CD14-positive monocyte (primary cell): ENCODE results near the gene ABCC3. TPM values are rescaled to one million over a fixed set of nuclear protein-coding genes. Genes with fewer than 3 reads are reported as not detected.
A peak's percentile ranks its signal among the peaks of the same experiment; 100 is the strongest.

ENCODE experiments used
- DNase-seq, 3 donors: peaks; one replicate each; pipeline ENCODE4 v3.0.0-alpha.2; 2011 to 2022
- H2AFZ ChIP-seq: 2 replicates; pipeline ENCODE4 v1.6.0; 2012; ENCODE audit warnings: mild to moderate bottlenecking, low read depth, low read length, inconsistent platforms; ENCODE audit not compliant: insufficient read depth, poor library complexity, severe bottlenecking
- H3K27ac ChIP-seq, 2 donors: 1 replicate in 1 of 2; 2 replicates in 1 of 2; pipeline ENCODE4 v1.5.1; 2012 to 2013; ENCODE audit warnings: low read length in 2 of 2, control low read depth in 1 of 2, inconsistent platforms in 1 of 2, low read depth in 1 of 2, mild to moderate bottlenecking in 1 of 2
- H3K27me3 ChIP-seq, 2 donors: one replicate each; pipeline versions ENCODE4 v1.6.0 to v1.6.1; 2011 to 2013; ENCODE audit warnings: low read length in 2 of 2; ENCODE audit not compliant: control insufficient read depth in 2 of 2, insufficient read depth in 2 of 2
- H3K36me3 ChIP-seq, 2 donors: replicated peaks in 1 of 2; 1 replicate in 1 of 2; 2 replicates in 1 of 2; pipeline versions ENCODE4 v1.5.1 to v1.6.1; 2012 to 2013; ENCODE audit warnings: low read length in 2 of 2, control low read depth in 1 of 2, inconsistent platforms in 1 of 2, mild to moderate bottlenecking in 1 of 2; ENCODE audit not compliant: insufficient read depth in 2 of 2, control insufficient read depth in 1 of 2
- H3K4me1 ChIP-seq, 2 donors: 1 replicate in 1 of 2; 2 replicates in 1 of 2; pipeline versions ENCODE4 v1.5.1 to v1.6.1; 2012 to 2013; ENCODE audit warnings: low read length in 2 of 2, control low read depth in 1 of 2, inconsistent platforms in 1 of 2, mild to moderate bottlenecking in 1 of 2, moderate library complexity in 1 of 2; ENCODE audit not compliant: insufficient read depth in 2 of 2, control insufficient read depth in 1 of 2
- H3K4me2 ChIP-seq: replicated peaks from 2 replicates; pipeline ENCODE3; 2012; ENCODE audit warnings: low read length, moderate library complexity, mild to moderate bottlenecking; ENCODE audit not compliant: poor library complexity, severe bottlenecking; ENCODE audit errors: extremely low read depth
- H3K4me3 ChIP-seq, 3 experiments: fragments of 200-600 bp in 1 of 3; sonication (generic) in 1 of 3; replicated peaks in 1 of 3; 1 replicate in 2 of 3; 2 replicates in 1 of 3; pipeline ENCODE4 v1.5.1; 2011 to 2013; ENCODE audit warnings: low read length in 3 of 3, mild to moderate bottlenecking in 3 of 3, control low read depth in 2 of 3, low read depth in 2 of 3, inconsistent platforms in 1 of 3, moderate library complexity in 1 of 3
- H3K79me2 ChIP-seq: 2 replicates; pipeline ENCODE4 v1.6.0; 2012; ENCODE audit warnings: mild to moderate bottlenecking, control low read depth, inconsistent platforms, low read length, moderate library complexity; ENCODE audit not compliant: insufficient read depth
- H3K9ac ChIP-seq: 2 replicates; pipeline ENCODE4 v1.6.0; 2017; ENCODE audit warnings: low read length, mild to moderate bottlenecking; ENCODE audit not compliant: insufficient read depth, poor library complexity, severe bottlenecking
- H3K9me3 ChIP-seq, 2 donors: replicated peaks in 1 of 2; 1 replicate in 1 of 2; 2 replicates in 1 of 2; pipeline versions ENCODE4 v1.5.1 to v1.6.1; 2012 to 2013; ENCODE audit warnings: low read length in 2 of 2, control low read depth in 1 of 2; ENCODE audit not compliant: control insufficient read depth in 1 of 2, insufficient read depth in 1 of 2
- H4K20me1 ChIP-seq: 2 replicates; pipeline ENCODE4 v1.6.0; 2012; ENCODE audit warnings: mild to moderate bottlenecking, low read length, control low read depth, moderate library complexity; ENCODE audit not compliant: insufficient read depth
- H3K27ac Mint-ChIP-seq, 7 donors: one replicate each; pipeline ENCODE4 v1.8.0; 2020; ENCODE audit warnings: mild to moderate bottlenecking in 7 of 7, mixed read lengths in 7 of 7, moderate library complexity in 6 of 7, inconsistent platforms in 2 of 7
- H3K27me3 Mint-ChIP-seq, 3 donors: one replicate each; pipeline ENCODE4 v1.8.0; 2021 to 2022; ENCODE audit warnings: low read depth in 3 of 3, mild to moderate bottlenecking in 3 of 3, mixed read lengths in 3 of 3, moderate library complexity in 3 of 3, inconsistent platforms in 1 of 3
- H3K36me3 Mint-ChIP-seq, 2 donors: one replicate each; pipeline ENCODE4 v1.8.0; 2020; ENCODE audit warnings: mixed read lengths in 2 of 2, inconsistent platforms in 1 of 2, mild to moderate bottlenecking in 1 of 2
- H3K4me1 Mint-ChIP-seq: one replicate; pipeline ENCODE4 v1.8.0; 2020; ENCODE audit warnings: mild to moderate bottlenecking, mixed read lengths
- H3K4me3 Mint-ChIP-seq, 2 donors: one replicate each; pipeline ENCODE4 v1.8.0; 2020; ENCODE audit warnings: mild to moderate bottlenecking in 2 of 2, mixed read lengths in 2 of 2, moderate library complexity in 1 of 2
- H3K9me3 Mint-ChIP-seq, 7 donors: one replicate each; pipeline ENCODE4 v1.8.0; 2020 to 2022; ENCODE audit warnings: mixed read lengths in 7 of 7, mild to moderate bottlenecking in 6 of 7, moderate library complexity in 6 of 7, inconsistent platforms in 2 of 7
- CTCF ChIP-seq: fragments of 200-600 bp; IDR thresholded peaks from one replicate; pipeline ENCODE4 v1.8.0; 2022; ENCODE audit warnings: antibody characterized with exemption, mild to moderate bottlenecking
- WGBS: methylation state at CpG from one replicate; pipeline ENCODE4 v1.1.5; 2013; ENCODE audit warnings: missing lambda C conversion rate; ENCODE audit not compliant: insufficient coverage; 5-methylcytosine and 5-hydroxymethylcytosine counted together
- intact Hi-C, 2 donors: fragments of 100-400 bp; cut with micrococcal nuclease; formaldehyde crosslinking; loops; one replicate each; pipeline versions ENCODE4 v1.15.0 to v1.15.1; 2023
- polyA minus RNA-seq: library from RNA; depleted of rRNA, polyadenylated mRNA; stranded (reverse); fragments of >200 nt; gene quantifications from 2 replicates; pipeline ENCODE4 v1.2.3, GENCODE V29; 2012
- polyA plus RNA-seq, 3 donors: library from polyadenylated mRNA; depleted of rRNA in 1 of 3; unstranded in 2 of 3; stranded (reverse) in 1 of 3; fragments of 300-500 nt in 2 of 3; fragments of >200 nt in 1 of 3; fragmentation: Illumina TruSeq in 2 of 3; gene quantifications; 1 replicate in 2 of 3; 2 replicates in 1 of 3; pipeline ENCODE4 v1.2.3, GENCODE V29; 2012 to 2021
- total RNA-seq, 12 experiments: library from RNA in 1 of 12; stranded (reverse) in 1 of 12; fragments of 120-200 nt in 1 of 12; gene quantifications; one replicate each; pipeline ENCODE4 v1.2.4 and lab custom pipeline; 2013 to 2026; ENCODE audit warnings: mixed read lengths in 6 of 12, inconsistent platforms in 1 of 12

ABCC3 gene, protein sequence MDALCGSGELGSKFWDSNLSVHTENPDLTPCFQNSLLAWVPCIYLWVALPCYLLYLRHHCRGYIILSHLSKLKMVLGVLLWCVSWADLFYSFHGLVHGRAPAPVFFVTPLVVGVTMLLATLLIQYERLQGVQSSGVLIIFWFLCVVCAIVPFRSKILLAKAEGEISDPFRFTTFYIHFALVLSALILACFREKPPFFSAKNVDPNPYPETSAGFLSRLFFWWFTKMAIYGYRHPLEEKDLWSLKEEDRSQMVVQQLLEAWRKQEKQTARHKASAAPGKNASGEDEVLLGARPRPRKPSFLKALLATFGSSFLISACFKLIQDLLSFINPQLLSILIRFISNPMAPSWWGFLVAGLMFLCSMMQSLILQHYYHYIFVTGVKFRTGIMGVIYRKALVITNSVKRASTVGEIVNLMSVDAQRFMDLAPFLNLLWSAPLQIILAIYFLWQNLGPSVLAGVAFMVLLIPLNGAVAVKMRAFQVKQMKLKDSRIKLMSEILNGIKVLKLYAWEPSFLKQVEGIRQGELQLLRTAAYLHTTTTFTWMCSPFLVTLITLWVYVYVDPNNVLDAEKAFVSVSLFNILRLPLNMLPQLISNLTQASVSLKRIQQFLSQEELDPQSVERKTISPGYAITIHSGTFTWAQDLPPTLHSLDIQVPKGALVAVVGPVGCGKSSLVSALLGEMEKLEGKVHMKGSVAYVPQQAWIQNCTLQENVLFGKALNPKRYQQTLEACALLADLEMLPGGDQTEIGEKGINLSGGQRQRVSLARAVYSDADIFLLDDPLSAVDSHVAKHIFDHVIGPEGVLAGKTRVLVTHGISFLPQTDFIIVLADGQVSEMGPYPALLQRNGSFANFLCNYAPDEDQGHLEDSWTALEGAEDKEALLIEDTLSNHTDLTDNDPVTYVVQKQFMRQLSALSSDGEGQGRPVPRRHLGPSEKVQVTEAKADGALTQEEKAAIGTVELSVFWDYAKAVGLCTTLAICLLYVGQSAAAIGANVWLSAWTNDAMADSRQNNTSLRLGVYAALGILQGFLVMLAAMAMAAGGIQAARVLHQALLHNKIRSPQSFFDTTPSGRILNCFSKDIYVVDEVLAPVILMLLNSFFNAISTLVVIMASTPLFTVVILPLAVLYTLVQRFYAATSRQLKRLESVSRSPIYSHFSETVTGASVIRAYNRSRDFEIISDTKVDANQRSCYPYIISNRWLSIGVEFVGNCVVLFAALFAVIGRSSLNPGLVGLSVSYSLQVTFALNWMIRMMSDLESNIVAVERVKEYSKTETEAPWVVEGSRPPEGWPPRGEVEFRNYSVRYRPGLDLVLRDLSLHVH (N-terminal part only)
- 4.4 TPM for total RNA-seq (2013)
- polyA plus RNA-seq (10 to 100 TPM in 2 of 3 donors, 1 to 10 TPM in 1; 2.7 to 74.5 (median 11.4) TPM), polyA minus RNA-seq (20.7 and 24.0 TPM in 2 replicates), total RNA-seq (lab: John Stamatoyannopoulos, UW) (4.3 to 39.4 (median 10.4) reads per million in 11 experiments)

DNA sequence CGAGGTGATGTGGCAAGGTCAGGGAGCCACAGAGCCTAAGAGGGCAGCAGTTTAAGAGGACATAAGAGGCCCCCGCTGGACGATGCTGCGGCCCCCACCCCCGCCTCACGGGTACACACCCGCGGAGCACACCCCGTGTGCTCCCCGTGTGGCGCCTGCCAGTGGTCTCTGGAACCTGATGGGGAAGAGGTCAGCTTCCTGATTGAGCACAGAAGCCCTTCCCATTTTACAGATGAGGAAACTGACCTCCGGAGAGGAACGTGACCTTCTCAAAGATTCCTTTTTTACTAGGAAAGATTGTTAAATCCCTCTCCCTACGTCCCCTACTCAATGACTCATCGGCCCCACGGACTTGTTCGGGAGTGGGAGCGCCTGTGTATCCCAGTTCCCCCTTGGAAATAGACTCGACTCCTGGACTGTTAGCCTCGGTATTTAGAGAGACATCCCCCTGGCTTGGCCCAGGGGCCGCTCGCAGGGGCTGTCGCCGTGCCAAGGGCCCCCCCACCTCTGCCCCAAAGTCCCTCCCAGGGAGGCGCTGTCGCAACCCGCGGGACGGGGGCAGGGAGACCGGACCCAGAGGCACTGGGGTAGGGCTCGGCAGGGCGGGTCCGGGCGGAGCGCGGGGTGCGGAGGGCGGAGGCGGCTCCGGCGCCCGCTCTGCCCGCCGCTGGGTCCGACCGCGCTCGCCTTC lies at the start of gene ABCC3:
ABCC3 (plus strand) TSS at position 658 of the 691 bp plus-strand sequence. CDS start 56 bp downstream, outside the sequence.
- peak within 1 kb of the TSS in 4 of 7 donors; percentile 37 to 82 (median 58) for H3K27ac Mint-ChIP-seq
- peak within 1 kb of the TSS; percentile 75 for H2AFZ ChIP-seq

More for the DNA sequence above, at the start of gene ABCC3:
- peaks cover 13% of the 10 kb centered on the region for H4K20me1 ChIP-seq
- peak within 1 kb of the TSS; percentile 59 for H3K9ac ChIP-seq
- no peak for TF ChIP-seq CTCF
- H3K27me3 ChIP-seq = peaks cover 2 to 60% of the 10 kb centered on the region in 2 donors
- peak within 1 kb of the TSS in 1 of 2 donors; percentile 63 for H3K27ac ChIP-seq
- Mint-ChIP-seq H3K9me3 (peaks cover 0 to 9% (median 0%) of the 10 kb centered on the region in 7 donors), H3K27me3 (peaks cover 59 to 85% (median 63%) of the 10 kb centered on the region in 3 donors), H3K36me3 (peaks cover 12 to 15% of the 10 kb centered on the region in 2 donors), H3K4me1 (peaks cover 48% of the 10 kb centered on the region), H3K4me3 (peak within 1 kb of the TSS; percentile 75 to 82)
- peak within 1 kb of the TSS; percentile 35 to 80 (median 40) for H3K4me3 ChIP-seq
- H3K4me1 ChIP-seq = peaks cover 24 to 48% of the 10 kb centered on the region in 2 donors
- H3K4me2 ChIP-seq = peak within 1 kb of the TSS; percentile 76
- H3K36me3 ChIP-seq = no peaks in the 10 kb centered on the region
- 4% methylated on average over 40 of the region's 48 CpGs for WGBS
- no peaks in the 10 kb centered on the region for H3K79me2 ChIP-seq
- intact Hi-C loops = no loop called here
- peak; percentile 46 to 78 (median 71) for DNase-seq
- no peaks in the 10 kb centered on the region for H3K9me3 ChIP-seq
